GM19035 (cell line): ENCODE measurements around the gene RBM22.

Experiments used
- ATAC-seq: cut with Tn5 transposase; IDR thresholded peaks from one replicate; pipeline ENCODE4 v1.9.1; 2021; ENCODE audit not compliant: unreplicated experiment

RBM22 gene

GRCh38 chr5:150672884-150673275 is 28.0 kb downstream of the RBM22 start:
- ATAC-seq: no peak

GRCh38 chr5:150672237-150672883 is 28.5 kb downstream of the RBM22 start:
- ATAC-seq: no peak

- ATAC-seq: no peak
Observed at GRCh38 chr5:150671509-150672236, 29.2 kb downstream of the RBM22 start.

- no peak for ATAC-seq
Observed at GRCh38 chr5:150670948-150671310, 29.9 kb downstream of the RBM22 start.

- no peak for ATAC-seq
Observed at GRCh38 chr5:150670275-150670947, 30.5 kb downstream of the RBM22 start.

- ATAC-seq: no peak
Observed at GRCh38 chr5:150665044-150665443, 35.8 kb downstream of the RBM22 start.

GRCh38 chr5:150663936-150664335 is 36.9 kb downstream of the RBM22 start:
- ATAC-seq: no peak

GRCh38 chr5:150662731-150663516 is 37.9 kb downstream of the RBM22 start:
- no peak for ATAC-seq

GRCh38 chr5:150661821-150662596 is 38.9 kb downstream of the RBM22 start:
- ATAC-seq: no peak

- ATAC-seq: no peak
Observed at GRCh38 chr5:150661086-150661485, 39.8 kb downstream of the RBM22 start, which contains the start of gene MYOZ3. MYOZ3 (plus strand) TSS chr5:150661251; CDS start chr5:150662942, 1,691 bp downstream.

- ATAC-seq: no peak
Observed at GRCh38 chr5:150660108-150660831, 40.6 kb downstream of the RBM22 start.

GRCh38 chr5:150659360-150660107 is 41.3 kb downstream of the RBM22 start:
- no peak for ATAC-seq

GRCh38 chr5:150658699-150659265 is 42.1 kb downstream of the RBM22 start:
- ATAC-seq: no peak

- ATAC-seq: no peak
Observed at GRCh38 chr5:150658121-150658520, 42.7 kb downstream of the RBM22 start.

GRCh38 chr5:150656191-150657132 is 44.4 kb downstream of the RBM22 start:
- peak; percentile 78 for ATAC-seq

GRCh38 chr5:150655221-150655620 is 45.6 kb downstream of the RBM22 start:
- ATAC-seq: no peak

- ATAC-seq: no peak
Observed at GRCh38 chr5:150653762-150654556, 46.9 kb downstream of the RBM22 start.
